HG03469 (cell line): ENCODE results near the gene PELO.

ENCODE experiments used
- ATAC-seq: cut with Tn5 transposase; IDR thresholded peaks from one replicate; pipeline ENCODE4 v1.9.1; 2021; ENCODE audit warnings: mild to moderate bottlenecking, moderate library complexity, moderate number of reproducible peaks; ENCODE audit not compliant: unreplicated experiment

PELO gene

GRCh38 chr5:52822437-52822836, 34.7 kb downstream of the PELO start:
- ATAC-seq, result no peak

GRCh38 chr5:52824827-52825226, 37.1 kb downstream of the PELO start:
- no peak for ATAC-seq

- peak; percentile 91 for ATAC-seq
Observed at GRCh38 chr5:52825826-52826225, 38.1 kb downstream of the PELO start.

GRCh38 chr5:52827815-52828214, 40.1 kb downstream of the PELO start:
- ATAC-seq, result no peak

- no peak for ATAC-seq
Observed at GRCh38 chr5:52829664-52830063, 41.9 kb downstream of the PELO start.

- no peak for ATAC-seq
Observed at GRCh38 chr5:52830650-52831049, 42.9 kb downstream of the PELO start.

GRCh38 chr5:52831786-52832511, 44.2 kb downstream of the PELO start:
- no peak for ATAC-seq

- ATAC-seq, result no peak
Observed at GRCh38 chr5:52834320-52834719, 46.6 kb downstream of the PELO start.

GRCh38 chr5:52837068-52837467, 49.4 kb downstream of the PELO start:
- ATAC-seq, result no peak
